Nucleus accumbens (tissue), 56 donors: ENCODE results near the gene FAM24B.
"Not testable (repeated sequence)": the region's sequence is repeated elsewhere in the genome, so short reads cannot be mapped to it uniquely, and the experiment has no call there.

Experiments
- DNase-seq, 56 donors: peaks; one replicate each; lab custom pipeline; 2025; lab: John Stamatoyannopoulos, UW

FAM24B gene

GRCh38 chr10:122861711-122862161, 17.6 kb downstream of the FAM24B start:
- no peak for DNase-seq

- no peak for DNase-seq
Measured at GRCh38 chr10:122859527-122859926, 19.9 kb downstream of the FAM24B start.

- DNase-seq, result not testable (repeated sequence)
Measured at GRCh38 chr10:122858042-122858441, 21.3 kb downstream of the FAM24B start.

GRCh38 chr10:122856902-122857301, 22.5 kb downstream of the FAM24B start:
- DNase-seq, result no peak

- DNase-seq, result no peak
Measured at GRCh38 chr10:122855745-122856144, 23.6 kb downstream of the FAM24B start.

DNA sequence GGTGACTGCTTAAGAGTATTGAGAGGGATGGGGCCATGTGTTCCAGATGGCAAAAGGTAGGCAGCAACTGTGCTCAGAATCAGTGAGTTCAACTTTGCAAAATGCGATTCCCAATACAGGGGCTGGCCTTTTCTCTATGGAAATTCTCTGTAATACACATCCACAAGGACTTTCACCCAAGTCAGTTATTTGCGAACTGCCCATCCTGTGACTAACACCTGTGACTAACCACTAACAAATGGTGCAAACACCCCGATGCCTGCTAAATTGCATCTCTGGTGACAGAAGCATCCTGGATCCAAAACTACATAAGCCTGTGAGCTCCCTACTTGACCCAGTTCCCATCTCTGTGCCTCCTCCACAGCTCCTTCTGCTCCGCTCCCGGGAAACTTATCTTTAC, 24.7 kb downstream of the FAM24B start:
- no peak for DNase-seq

DNA sequence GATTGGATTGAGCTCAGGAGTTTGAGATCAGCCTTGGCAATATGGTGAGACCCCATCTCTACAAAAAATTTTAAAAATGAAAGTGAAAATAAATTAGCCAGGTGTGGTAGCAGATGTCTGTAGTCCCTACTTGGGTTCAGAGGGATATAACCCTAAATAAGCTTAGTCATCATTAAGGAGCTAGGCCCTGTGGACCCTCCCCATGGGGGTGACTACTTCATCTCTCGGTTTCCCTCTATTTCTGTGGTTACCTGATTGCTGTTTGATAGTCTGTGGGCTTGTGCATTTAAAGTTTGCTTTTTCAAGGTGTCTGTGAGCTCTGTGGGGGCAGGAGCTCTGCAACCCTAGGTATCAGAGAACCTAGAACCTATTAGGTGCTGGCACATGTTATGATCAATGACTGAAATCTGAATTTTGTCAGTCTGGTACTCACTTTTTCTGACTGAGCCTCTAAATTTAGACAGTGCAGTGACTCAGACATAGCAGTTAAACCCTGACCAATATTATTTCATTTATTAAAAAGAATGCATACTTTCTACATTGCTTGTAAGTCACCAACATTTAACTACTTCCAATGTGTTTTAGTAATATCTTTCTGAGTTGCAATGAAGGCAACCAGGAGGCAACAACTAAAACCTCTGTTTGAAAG, 25.6 kb downstream of the FAM24B start:
- DNase-seq, result no peak

DNA sequence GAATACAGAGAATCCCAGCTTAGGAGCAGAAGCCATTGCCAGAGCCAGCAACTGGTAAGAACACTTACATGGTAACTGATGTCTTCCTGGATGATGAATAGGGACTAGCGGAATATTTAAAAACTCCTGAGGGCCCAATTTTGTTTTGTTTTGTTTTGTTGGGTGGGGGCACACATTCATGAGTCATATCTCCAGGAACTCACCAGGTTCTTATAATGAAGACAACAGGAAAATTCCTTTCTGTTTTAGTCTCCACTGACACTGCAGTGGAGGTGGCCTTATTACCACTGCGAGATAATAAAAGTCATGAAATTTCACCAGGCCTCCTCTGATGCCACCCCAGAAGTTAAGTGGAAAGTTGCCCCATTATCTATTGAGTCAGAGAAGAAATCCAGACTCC, 27.1 kb downstream of the FAM24B start:
- DNase-seq, result no peak

GRCh38 chr10:122850705-122851640, 28.4 kb downstream of the FAM24B start:
- DNase-seq, result no peak

GRCh38 chr10:122849900-122850605, 29.3 kb downstream of the FAM24B start:
- no peak for DNase-seq

DNA sequence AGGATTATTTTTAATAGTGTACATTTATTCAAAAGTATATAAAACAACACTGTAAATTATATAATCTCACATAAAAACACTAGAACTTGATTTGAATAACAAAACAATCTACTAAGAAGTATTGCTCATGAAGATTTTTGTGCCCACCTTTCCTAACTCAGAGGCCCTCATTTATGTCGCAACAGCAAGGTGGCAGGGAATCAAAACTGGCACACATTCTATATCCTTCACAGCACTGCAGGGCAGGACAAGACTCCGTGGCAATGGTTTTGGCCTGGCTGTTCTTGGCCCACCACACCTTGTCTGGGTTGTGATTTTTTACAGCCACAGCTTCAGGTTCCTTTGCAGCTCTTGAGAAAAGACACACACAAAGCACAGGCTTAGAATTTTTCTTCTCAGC, 30.3 kb downstream of the FAM24B start:
- DNase-seq, result no peak

- no peak for DNase-seq
Measured at GRCh38 chr10:122847782-122848604, 31.4 kb downstream of the FAM24B start.

- DNase-seq, result no peak
Measured at GRCh38 chr10:122845783-122846332, 33.5 kb downstream of the FAM24B start, which contains the start of gene CUZD1. TSS of gene CUZD1 (minus strand) at chr10:122845857. CDS start at chr10:122845843, 14 bp downstream.

GRCh38 chr10:122844146-122844545, 35.2 kb downstream of the FAM24B start:
- no peak for DNase-seq

DNA sequence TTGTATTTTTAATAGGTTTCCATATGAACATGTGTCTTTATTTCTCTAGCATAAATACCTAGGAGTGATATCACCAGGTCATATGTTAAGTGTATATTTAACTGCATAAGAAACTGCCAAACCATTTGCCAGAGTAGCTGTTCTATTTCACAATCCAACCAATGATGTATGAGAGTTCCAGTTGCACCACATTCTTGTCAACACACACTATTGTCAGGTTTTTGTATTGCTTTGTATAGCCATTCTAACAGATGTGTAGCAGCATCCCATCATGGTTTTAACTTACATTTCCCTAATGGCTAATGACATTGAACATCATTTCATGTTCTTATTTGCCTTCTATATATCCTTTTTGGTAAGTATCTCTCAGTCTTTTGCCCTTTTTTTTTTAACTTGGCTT, 37.8 kb downstream of the FAM24B start:
- no peak for DNase-seq

DNA sequence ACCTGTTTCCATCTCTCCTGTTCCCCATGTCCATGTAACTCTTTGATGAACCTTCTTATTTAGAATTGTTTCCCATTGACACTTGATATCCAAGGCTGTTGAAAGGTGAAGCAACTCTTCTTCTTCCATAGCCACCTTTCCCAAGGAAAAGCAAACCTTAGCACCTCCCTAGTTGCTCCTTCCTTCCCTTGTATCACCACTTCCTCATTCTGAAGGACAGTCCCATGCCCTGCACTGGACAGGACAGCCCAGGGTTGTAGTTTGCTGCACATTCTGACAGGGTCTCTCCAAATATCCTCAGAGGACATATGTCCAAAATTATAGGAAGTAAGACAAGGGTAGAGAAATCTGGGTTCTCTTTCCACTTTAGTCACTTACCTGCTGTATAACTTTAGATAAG, 39.9 kb downstream of the FAM24B start:
- DNase-seq, result no peak

GRCh38 chr10:122838880-122839279, 40.5 kb downstream of the FAM24B start:
- DNase-seq, result no peak

GRCh38 chr10:122835908-122836307, 43.5 kb downstream of the FAM24B start:
- no peak for DNase-seq

- DNase-seq, result no peak
Measured at GRCh38 chr10:122830965-122831353, 48.4 kb downstream of the FAM24B start.
